Smooth muscle cell (in vitro differentiated cells): ENCODE measurements around the gene ZNF771. TPM values are rescaled to one million over a fixed set of nuclear protein-coding genes. Genes with fewer than 3 reads are reported as not detected.
A peak's percentile ranks its signal among the peaks of the same experiment; 100 is the strongest.

ENCODE experiments used
- DNase-seq: peaks from one replicate; lab custom pipeline; 2025; ENCODE audit not compliant: unreplicated experiment; lab: John Stamatoyannopoulos, UW
- H2AFZ ChIP-seq: fragments of 200-600 bp; sonication (generic); 2 replicates; pipeline ENCODE4 v1.6.0; 2016; ENCODE audit warnings: antibody characterized with exemption, low read depth, mild to moderate bottlenecking
- H3F3A ChIP-seq: fragments of 200-600 bp; sonication (generic); 2 replicates; pipeline ENCODE4 v1.6.0; 2017; ENCODE audit warnings: antibody characterized with exemption, low read depth
- H3K27ac ChIP-seq: fragments of 200-600 bp; sonication (generic); 2 replicates; pipeline ENCODE4 v1.5.1; 2016; ENCODE audit warnings: low read depth, mild to moderate bottlenecking
- H3K27me3 ChIP-seq: fragments of 200-600 bp; sonication (generic); 2 replicates; pipeline ENCODE4 v1.6.1; 2016; ENCODE audit warnings: low read depth, mild to moderate bottlenecking
- H3K36me3 ChIP-seq: fragments of 200-600 bp; sonication (generic); 2 replicates; pipeline ENCODE4 v1.5.1; 2016; ENCODE audit warnings: low read depth
- H3K4me1 ChIP-seq: fragments of 200-600 bp; sonication (generic); 2 replicates; pipeline ENCODE4 v1.5.1; 2016; ENCODE audit warnings: low read depth
- H3K4me2 ChIP-seq: fragments of 200-600 bp; sonication (generic); 2 replicates; pipeline ENCODE4 v1.6.0; 2016; ENCODE audit warnings: mild to moderate bottlenecking
- H3K4me3 ChIP-seq: fragments of 200-600 bp; sonication (generic); 2 replicates; pipeline ENCODE4 v1.5.1; 2016; ENCODE audit warnings: mild to moderate bottlenecking
- H3K79me2 ChIP-seq: fragments of 200-600 bp; sonication (generic); 2 replicates; pipeline ENCODE4 v1.6.0; 2016; ENCODE audit warnings: low read depth, mild to moderate bottlenecking
- H3K9ac ChIP-seq: fragments of 200-600 bp; sonication (generic); 2 replicates; pipeline ENCODE4 v1.6.0; 2016; ENCODE audit warnings: low read depth
- H3K9me3 ChIP-seq: fragments of 200-600 bp; sonication (generic); replicated peaks from 2 replicates; pipeline ENCODE4 v1.5.1; 2016; ENCODE audit warnings: low read depth
- H4K20me1 ChIP-seq: fragments of 200-600 bp; sonication (generic); 2 replicates; pipeline ENCODE4 v1.6.0; 2016; ENCODE audit warnings: low read depth
- CTCF ChIP-seq: fragments of 200-600 bp; sonication (generic); IDR thresholded peaks from 2 replicates; pipeline ENCODE4 v1.5.1; 2017; ENCODE audit warnings: borderline replicate concordance, mild to moderate bottlenecking, antibody characterized with exemption; ENCODE audit not compliant: insufficient read depth, poor library complexity, severe bottlenecking
- WGBS: methylation state at CpG from one replicate; pipeline ENCODE4 v1.1.7; 2016; ENCODE audit warnings: low lambda C conversion rate; 5-methylcytosine and 5-hydroxymethylcytosine counted together
- polyA plus RNA-seq: library from polyadenylated mRNA; unstranded; fragments of >200 nt; fragmentation: Nextera tagmentation; extraction: Ambion mirVana; gene quantifications from 2 replicates; pipeline ENCODE4 v1.2.1, GENCODE V29; 2016
- total RNA-seq: library from RNA; depleted of rRNA; stranded (reverse); fragments of >200 nt; gene quantifications from 2 replicates; pipeline ENCODE4 v1.2.3, GENCODE V29; 2014

ZNF771 gene
- total and polyA plus RNA-seq, 2 experiments from 2014 or later: 7.2 to 20.9 TPM

DNA sequence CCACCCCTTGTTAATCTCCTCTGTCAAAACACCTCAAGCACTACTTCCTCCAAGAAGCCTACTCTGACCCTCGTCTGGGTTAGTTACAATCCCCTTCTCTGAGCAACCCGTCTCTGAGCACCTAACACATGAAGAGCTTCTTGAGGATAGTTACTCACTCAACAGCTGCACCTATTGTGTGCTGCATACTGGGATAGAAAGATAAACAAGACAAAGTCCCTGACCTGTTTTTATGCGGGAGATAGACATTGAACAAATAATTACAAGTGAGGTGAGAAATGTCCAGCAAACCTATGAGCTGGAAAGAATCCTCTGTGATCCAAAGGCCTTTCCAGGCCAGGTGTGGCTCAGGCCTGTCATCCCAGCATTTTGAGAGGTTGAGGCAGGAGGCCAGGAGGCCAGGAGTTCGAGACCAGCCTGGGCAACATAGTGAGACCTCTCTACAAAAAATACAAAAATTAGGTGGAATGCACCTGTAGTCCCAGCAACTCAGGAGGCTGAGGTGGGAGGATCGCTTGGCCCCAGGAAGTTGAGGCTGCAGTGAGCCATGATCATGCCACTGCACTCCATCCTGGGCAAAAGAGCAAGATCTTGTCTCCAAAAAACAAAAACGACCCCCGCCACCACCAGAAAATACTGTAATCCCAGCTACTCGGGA is 5.5 kb upstream of the ZNF771 start:
- DNase-seq: no peak
- peak overlapping the region; percentile 96 for H3K27ac ChIP-seq
- no peak overlapping the region for H3K4me3 ChIP-seq
- H3K79me2 ChIP-seq: peaks cover 15% of the 10 kb centered on the region
- TF ChIP-seq CTCF: no peak
- no peaks in the 10 kb centered on the region for H4K20me1 ChIP-seq
- H3K27me3 ChIP-seq: no peaks in the 10 kb centered on the region
- H3F3A ChIP-seq: peaks cover 29% of the 10 kb centered on the region
- H3K4me1 ChIP-seq: peaks cover 16% of the 10 kb centered on the region
- H2AFZ ChIP-seq: no peak overlapping the region
- H3K4me2 ChIP-seq: no peak overlapping the region
- WGBS: 82% methylated on average over 8 of the region's 8 CpGs
- no peaks in the 10 kb centered on the region for H3K36me3 ChIP-seq
- no peak overlapping the region for H3K9ac ChIP-seq
- no peaks in the 10 kb centered on the region for H3K9me3 ChIP-seq

DNA sequence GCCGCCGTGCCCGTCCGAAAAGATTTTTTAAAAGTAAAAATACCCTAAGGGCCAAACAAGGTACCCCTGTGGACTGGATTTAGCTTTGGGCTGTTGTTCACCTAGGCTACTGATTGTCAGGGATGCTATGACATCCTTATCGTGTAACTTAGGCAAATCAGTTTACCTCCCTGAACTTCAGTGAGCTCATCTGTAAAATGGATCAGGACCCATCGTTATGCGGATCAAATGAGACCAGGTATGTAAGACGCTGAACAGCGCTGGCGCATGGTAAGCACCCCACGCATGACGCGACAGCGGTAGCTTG is 658 bp upstream of the ZNF771 start:
- no peak overlapping the region for H3K9ac ChIP-seq
- peak overlapping the region; percentile 84 for H3K4me2 ChIP-seq
- peaks cover 6% of the 10 kb centered on the region for H3K4me1 ChIP-seq
- H3F3A ChIP-seq: peaks cover 13% of the 10 kb centered on the region
- H3K9me3 ChIP-seq: no peaks in the 10 kb centered on the region
- peaks cover 10% of the 10 kb centered on the region for H3K79me2 ChIP-seq
- peak overlapping the region; percentile 84 for H3K27ac ChIP-seq
- peaks cover 5% of the 10 kb centered on the region for H4K20me1 ChIP-seq
- DNase-seq: no peak
- no peaks in the 10 kb centered on the region for H3K27me3 ChIP-seq
- H2AFZ ChIP-seq: peak overlapping the region; percentile 82
- no peak for TF ChIP-seq CTCF
- H3K36me3 ChIP-seq: no peaks in the 10 kb centered on the region
- WGBS: 33% methylated on average over 14 of the region's 14 CpGs
- peak overlapping the region; percentile 80 for H3K4me3 ChIP-seq

- H3K9me3 ChIP-seq: no peaks in the 10 kb centered on the region
- H3K27ac ChIP-seq: peak overlapping the region; percentile 84
- peak overlapping the region; percentile 77 for H3K9ac ChIP-seq
- H2AFZ ChIP-seq: peak overlapping the region; percentile 82
- TF ChIP-seq CTCF: no peak
- peaks cover 6% of the 10 kb centered on the region for H3K4me1 ChIP-seq
- peaks cover 16% of the 10 kb centered on the region for H3K79me2 ChIP-seq
- H3F3A ChIP-seq: peaks cover 10% of the 10 kb centered on the region
- no peaks in the 10 kb centered on the region for H3K36me3 ChIP-seq
- 32% methylated on average over 9 of the region's 19 CpGs for WGBS
- DNase-seq: no peak
- peak overlapping the region; percentile 84 for H3K4me2 ChIP-seq
- H3K4me3 ChIP-seq: peak overlapping the region; percentile 80
- peaks cover 5% of the 10 kb centered on the region for H4K20me1 ChIP-seq
- H3K27me3 ChIP-seq: no peaks in the 10 kb centered on the region
These were observed 563 bp downstream of the ZNF771 start for GRCh38 chr16:30407804-30408534.
